Left ventricle myocardium inferior (tissue), 1 donor: ENCODE measurements around the gene INSIG2. TPM values are rescaled to one million over a fixed set of nuclear protein-coding genes. Genes with fewer than 3 reads are reported as not detected.

ENCODE experiments used
- DNase-seq: peaks from one replicate; pipeline ENCODE4 v3.0.0-alpha.2; 2020
- H3K27ac ChIP-seq: fragments of 200-600 bp; replicated peaks from 2 replicates; pipeline ENCODE4 v1.8.0; 2021
- H3K27me3 ChIP-seq: fragments of 200-600 bp; 2 replicates; pipeline ENCODE4 v1.8.0; 2021; ENCODE audit warnings: low read depth
- H3K36me3 ChIP-seq: fragments of 200-600 bp; 2 replicates; pipeline ENCODE4 v1.8.0; 2021
- H3K4me1 ChIP-seq: fragments of 200-600 bp; 2 replicates; pipeline ENCODE4 v1.8.0; 2021
- H3K4me3 ChIP-seq: fragments of 200-600 bp; 2 replicates; pipeline ENCODE4 v1.8.0; 2021; ENCODE audit warnings: mild to moderate bottlenecking, moderate library complexity
- H3K9me3 ChIP-seq: fragments of 200-600 bp; replicated peaks from 2 replicates; pipeline ENCODE4 v1.8.0; 2021
- intact Hi-C: fragments of 100-400 bp; cut with micrococcal nuclease; formaldehyde crosslinking; loops from one replicate; pipeline ENCODE4 v1.11.0; 2022
- total RNA-seq: library from RNA; stranded (reverse); fragmentation: NEBNext Ultra II Directional; extraction: Animal tissue kit (Norgen Biotek cat#: 25700); gene quantifications from one replicate; pipeline ENCODE4 v1.2.1, GENCODE V29; 2021
- TF ChIP-seq, protein P1 (sequence below): fragments of 200-600 bp; IDR thresholded peaks from 2 replicates; pipeline ENCODE4 v1.8.0; 2021; ENCODE audit warnings: antibody characterized with exemption, mild to moderate bottlenecking, borderline replicate concordance
- donor health status: DM: no; HTN: yes; CAD: no; lungs with severe emphysema.

Gene INSIG2
- total RNA-seq, 1 donor from 2014 or later, result 15.9 TPM

DNA sequence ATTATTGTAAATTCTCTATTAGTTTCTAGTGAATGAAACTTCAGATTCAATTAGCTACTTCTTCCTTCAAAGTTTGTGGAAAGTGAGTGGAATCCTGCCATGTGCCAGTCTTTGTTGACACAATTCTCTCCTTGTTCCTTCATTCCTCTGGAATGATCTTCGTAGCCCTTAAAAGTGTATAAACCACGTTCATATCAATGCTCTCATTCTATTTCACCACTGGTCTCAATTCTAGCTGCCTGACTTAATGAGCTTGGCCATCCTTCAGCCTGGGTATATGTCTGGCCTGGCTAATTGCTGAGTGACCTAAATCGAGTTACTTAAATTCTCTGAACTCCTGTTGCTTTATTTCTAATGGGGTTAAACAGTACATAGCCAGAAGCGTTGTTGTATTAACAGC is 43.5 kb downstream of the INSIG2 start:
- H3K9me3 ChIP-seq, result no peaks in the 10 kb centered on the region
- H3K4me1 ChIP-seq, result no peaks in the 10 kb centered on the region
- H3K36me3 ChIP-seq, result no peaks in the 10 kb centered on the region
- TF ChIP-seq, protein P1, sequence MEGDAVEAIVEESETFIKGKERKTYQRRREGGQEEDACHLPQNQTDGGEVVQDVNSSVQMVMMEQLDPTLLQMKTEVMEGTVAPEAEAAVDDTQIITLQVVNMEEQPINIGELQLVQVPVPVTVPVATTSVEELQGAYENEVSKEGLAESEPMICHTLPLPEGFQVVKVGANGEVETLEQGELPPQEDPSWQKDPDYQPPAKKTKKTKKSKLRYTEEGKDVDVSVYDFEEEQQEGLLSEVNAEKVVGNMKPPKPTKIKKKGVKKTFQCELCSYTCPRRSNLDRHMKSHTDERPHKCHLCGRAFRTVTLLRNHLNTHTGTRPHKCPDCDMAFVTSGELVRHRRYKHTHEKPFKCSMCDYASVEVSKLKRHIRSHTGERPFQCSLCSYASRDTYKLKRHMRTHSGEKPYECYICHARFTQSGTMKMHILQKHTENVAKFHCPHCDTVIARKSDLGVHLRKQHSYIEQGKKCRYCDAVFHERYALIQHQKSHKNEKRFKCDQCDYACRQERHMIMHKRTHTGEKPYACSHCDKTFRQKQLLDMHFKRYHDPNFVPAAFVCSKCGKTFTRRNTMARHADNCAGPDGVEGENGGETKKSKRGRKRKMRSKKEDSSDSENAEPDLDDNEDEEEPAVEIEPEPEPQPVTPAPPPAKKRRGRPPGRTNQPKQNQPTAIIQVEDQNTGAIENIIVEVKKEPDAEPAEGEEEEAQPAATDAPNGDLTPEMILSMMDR, result no peak
- peaks cover 4% of the 10 kb centered on the region for H3K27me3 ChIP-seq
- no peak overlapping the region for H3K27ac ChIP-seq
- DNase-seq, result no peak
- no peak overlapping the region for H3K4me3 ChIP-seq
- intact Hi-C loops, result no loop called here

- Histone ChIP-seq H3K27me3 (no peaks in the 10 kb centered on the region), H3K27ac (no peak overlapping the region), H3K36me3 (no peaks in the 10 kb centered on the region), H3K9me3 (no peaks in the 10 kb centered on the region), H3K4me1 (no peaks in the 10 kb centered on the region), H3K4me3 (no peak overlapping the region)
- TF ChIP-seq, protein P1, result no peak
- intact Hi-C loops, result no loop called here
- DNase-seq, result no peak
Observed at GRCh38 chr2:118133916-118134315, 45.6 kb downstream of the INSIG2 start.

- DNase-seq, result no peak
- TF ChIP-seq, protein P1, result no peak
- no peaks in the 10 kb centered on the region for H3K27me3 ChIP-seq
- no peak overlapping the region for H3K27ac ChIP-seq
- H3K36me3 ChIP-seq, result no peaks in the 10 kb centered on the region
- no peak overlapping the region for H3K4me3 ChIP-seq
- intact Hi-C loops, result no loop called here
- H3K9me3 ChIP-seq, result no peaks in the 10 kb centered on the region
- H3K4me1 ChIP-seq, result no peaks in the 10 kb centered on the region
Observed at GRCh38 chr2:118134650-118135049, 46.4 kb downstream of the INSIG2 start.

GRCh38 chr2:118145207-118145606 is 56.9 kb downstream of the INSIG2 start:
- Histone ChIP-seq H3K4me3 (no peak overlapping the region), H3K36me3 (no peaks in the 10 kb centered on the region), H3K4me1 (no peaks in the 10 kb centered on the region), H3K27me3 (no peaks in the 10 kb centered on the region), H3K9me3 (no peaks in the 10 kb centered on the region), H3K27ac (no peak overlapping the region)
- intact Hi-C loops, result no loop called here
- no peak for DNase-seq
- TF ChIP-seq, protein P1, result no peak

DNA sequence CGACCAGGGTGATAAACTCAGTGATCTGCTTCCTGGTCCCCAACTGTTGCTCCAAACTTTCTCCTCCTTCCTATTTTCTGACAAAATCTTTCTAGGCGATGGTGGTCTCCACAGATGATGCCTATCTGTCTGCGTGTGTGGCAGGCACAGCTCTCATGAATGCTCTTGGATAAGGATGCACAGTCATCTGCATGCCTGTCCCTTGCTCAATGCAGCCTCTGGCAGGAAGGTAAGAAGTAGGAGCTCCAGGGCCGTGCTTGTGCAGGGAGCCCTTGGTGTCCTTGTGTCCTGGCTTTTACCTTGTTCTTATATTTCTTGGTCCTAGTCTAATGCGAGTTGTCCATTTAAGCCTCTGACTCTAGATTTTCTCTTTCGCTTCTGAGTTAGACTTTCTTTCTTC is 57.5 kb downstream of the INSIG2 start:
- intact Hi-C loops, result no loop called here
- TF ChIP-seq, protein P1, result no peak
- H3K9me3 ChIP-seq, result no peaks in the 10 kb centered on the region
- no peak overlapping the region for H3K4me3 ChIP-seq
- no peaks in the 10 kb centered on the region for H3K36me3 ChIP-seq
- H3K27me3 ChIP-seq, result no peaks in the 10 kb centered on the region
- no peak overlapping the region for H3K27ac ChIP-seq
- no peaks in the 10 kb centered on the region for H3K4me1 ChIP-seq
- no peak for DNase-seq
